Endodermal cell (in vitro differentiated cells): ENCODE data around the gene FLT3LG. TPM values are rescaled to one million over a fixed set of nuclear protein-coding genes. Genes with fewer than 3 reads are reported as not detected.

Experiments used
- DNase-seq: peaks from one replicate; pipeline ENCODE4 v3.0.0-alpha.2; 2017
- H3K27ac ChIP-seq: 2 replicates; pipeline ENCODE4 v1.5.1; 2013; ENCODE audit warnings: mild to moderate bottlenecking, low read depth, low read length, moderate library complexity
- H3K27me3 ChIP-seq: 2 replicates; pipeline ENCODE4 v1.6.1; 2013; ENCODE audit warnings: mild to moderate bottlenecking, low read length, moderate library complexity; ENCODE audit not compliant: insufficient read depth, control insufficient read depth, poor library complexity, severe bottlenecking
- H3K36me3 ChIP-seq: 2 replicates; pipeline ENCODE4 v1.7.0; 2013; ENCODE audit warnings: mild to moderate bottlenecking, low read length, moderate library complexity; ENCODE audit not compliant: control insufficient read depth, insufficient read depth
- H3K4me1 ChIP-seq: one replicate; pipeline ENCODE4 v1.7.0; 2013; ENCODE audit warnings: low read length; ENCODE audit not compliant: control insufficient read depth, insufficient read depth
- H3K4me3 ChIP-seq: 2 replicates; pipeline ENCODE4 v1.5.1; 2013; ENCODE audit warnings: mild to moderate bottlenecking, low read length, moderate library complexity
- H3K9ac ChIP-seq: 2 replicates; pipeline ENCODE4 v1.6.1; 2013; ENCODE audit warnings: mild to moderate bottlenecking, low read length, moderate library complexity; ENCODE audit not compliant: poor library complexity, severe bottlenecking; ENCODE audit errors: extremely low read depth
- H3K9me3 ChIP-seq: 2 replicates; pipeline ENCODE4 v1.6.1; 2013; ENCODE audit warnings: mild to moderate bottlenecking, low read length, moderate library complexity; ENCODE audit not compliant: control insufficient read depth
- H3K27ac Mint-ChIP-seq: 2 replicates; pipeline ENCODE4 v1.8.0; 2020; ENCODE audit warnings: mixed read lengths
- H3K27me3 Mint-ChIP-seq: 2 replicates; pipeline ENCODE4 v1.8.0; 2021; ENCODE audit warnings: mild to moderate bottlenecking, mixed read lengths; ENCODE audit not compliant: insufficient read depth
- H3K36me3 Mint-ChIP-seq: 2 replicates; pipeline ENCODE4 v1.8.0; 2020; ENCODE audit warnings: low read depth, mixed read lengths
- H3K4me1 Mint-ChIP-seq: 2 replicates; pipeline ENCODE4 v1.8.0; 2020; ENCODE audit warnings: mixed read lengths
- H3K4me3 Mint-ChIP-seq: 2 replicates; pipeline ENCODE4 v1.8.0; 2020; ENCODE audit warnings: mild to moderate bottlenecking, moderate library complexity, mixed read lengths
- H3K9me3 Mint-ChIP-seq: 2 replicates; pipeline ENCODE4 v1.8.0; 2020; ENCODE audit warnings: mild to moderate bottlenecking, mixed read lengths
- WGBS, 2 experiments: methylation state at CpG; one replicate each; pipeline versions ENCODE4 v1.1.5 to v1.1.7; 2013; ENCODE audit warnings: missing lambda C conversion rate in 2 of 2, mixed read lengths in 1 of 2; ENCODE audit not compliant: insufficient coverage in 1 of 2, insufficient read length in 1 of 2; 5-methylcytosine and 5-hydroxymethylcytosine counted together
- total RNA-seq, 2 donors: library from RNA; stranded (reverse); fragmentation: NEBNext Ultra II Directional in 1 of 2; extraction: Animal tissue kit (Norgen Biotek cat#: 25700) in 1 of 2; gene quantifications; 2 replicates in 1 of 2; 3 replicates in 1 of 2; pipeline ENCODE4 v1.2.1, GENCODE V29; 2021
- TF ChIP-seq, protein P1 (sequence below): fragments of 200-600 bp; sonication (generic); conservative IDR thresholded peaks from 2 replicates; pipeline ENCODE4 v1.5.0; 2021; ENCODE audit warnings: antibody characterized with exemption, mild to moderate bottlenecking

The FLT3LG gene
- total RNA-seq, 2 donors from 2014 or later = 0.75 to 2.3 TPM

DNA sequence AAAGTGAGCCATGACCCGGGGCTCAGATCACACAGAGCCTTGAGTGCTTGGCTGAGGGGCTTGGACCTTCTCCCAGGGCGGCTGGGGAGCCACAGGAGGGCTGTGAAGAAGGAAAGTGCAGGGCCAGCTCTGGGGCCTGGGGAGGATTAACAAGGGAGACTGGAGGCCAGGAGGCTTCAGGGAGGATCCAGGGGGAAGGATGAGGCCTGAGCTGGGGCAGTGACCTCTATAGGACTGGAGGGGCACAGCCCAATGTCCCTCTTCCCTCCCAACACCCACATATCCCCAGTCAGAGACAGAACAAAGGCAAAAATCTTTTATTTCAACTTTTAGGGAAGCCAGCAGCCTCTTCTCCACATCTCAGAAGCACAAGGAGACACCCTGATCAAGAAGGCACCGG, 28.0 kb upstream of the FLT3LG start:
- H3K4me1 Mint-ChIP-seq = peaks cover 6% of the 10 kb centered on the region
- H3K27ac Mint-ChIP-seq = no peak overlapping the region
- H3K27me3 ChIP-seq = peaks cover 17% of the 10 kb centered on the region
- H3K9me3 Mint-ChIP-seq = no peaks in the 10 kb centered on the region
- peaks cover 17% of the 10 kb centered on the region for H3K27me3 Mint-ChIP-seq
- H3K36me3 Mint-ChIP-seq = peaks cover 47% of the 10 kb centered on the region
- no peak overlapping the region for H3K4me3 ChIP-seq
- no peak overlapping the region for H3K9ac ChIP-seq
- H3K9me3 ChIP-seq = no peaks in the 10 kb centered on the region
- H3K36me3 ChIP-seq = peaks cover 31% of the 10 kb centered on the region
- no peaks in the 10 kb centered on the region for H3K4me1 ChIP-seq
- H3K4me3 Mint-ChIP-seq = no peak overlapping the region
- no peak overlapping the region for H3K27ac ChIP-seq
- TF ChIP-seq, protein P1, sequence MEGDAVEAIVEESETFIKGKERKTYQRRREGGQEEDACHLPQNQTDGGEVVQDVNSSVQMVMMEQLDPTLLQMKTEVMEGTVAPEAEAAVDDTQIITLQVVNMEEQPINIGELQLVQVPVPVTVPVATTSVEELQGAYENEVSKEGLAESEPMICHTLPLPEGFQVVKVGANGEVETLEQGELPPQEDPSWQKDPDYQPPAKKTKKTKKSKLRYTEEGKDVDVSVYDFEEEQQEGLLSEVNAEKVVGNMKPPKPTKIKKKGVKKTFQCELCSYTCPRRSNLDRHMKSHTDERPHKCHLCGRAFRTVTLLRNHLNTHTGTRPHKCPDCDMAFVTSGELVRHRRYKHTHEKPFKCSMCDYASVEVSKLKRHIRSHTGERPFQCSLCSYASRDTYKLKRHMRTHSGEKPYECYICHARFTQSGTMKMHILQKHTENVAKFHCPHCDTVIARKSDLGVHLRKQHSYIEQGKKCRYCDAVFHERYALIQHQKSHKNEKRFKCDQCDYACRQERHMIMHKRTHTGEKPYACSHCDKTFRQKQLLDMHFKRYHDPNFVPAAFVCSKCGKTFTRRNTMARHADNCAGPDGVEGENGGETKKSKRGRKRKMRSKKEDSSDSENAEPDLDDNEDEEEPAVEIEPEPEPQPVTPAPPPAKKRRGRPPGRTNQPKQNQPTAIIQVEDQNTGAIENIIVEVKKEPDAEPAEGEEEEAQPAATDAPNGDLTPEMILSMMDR = peak; percentile 25
- DNase-seq = no peak
- WGBS, 2 experiments = 69 to 74% methylated on average over 3 of the region's 3 CpGs

DNA sequence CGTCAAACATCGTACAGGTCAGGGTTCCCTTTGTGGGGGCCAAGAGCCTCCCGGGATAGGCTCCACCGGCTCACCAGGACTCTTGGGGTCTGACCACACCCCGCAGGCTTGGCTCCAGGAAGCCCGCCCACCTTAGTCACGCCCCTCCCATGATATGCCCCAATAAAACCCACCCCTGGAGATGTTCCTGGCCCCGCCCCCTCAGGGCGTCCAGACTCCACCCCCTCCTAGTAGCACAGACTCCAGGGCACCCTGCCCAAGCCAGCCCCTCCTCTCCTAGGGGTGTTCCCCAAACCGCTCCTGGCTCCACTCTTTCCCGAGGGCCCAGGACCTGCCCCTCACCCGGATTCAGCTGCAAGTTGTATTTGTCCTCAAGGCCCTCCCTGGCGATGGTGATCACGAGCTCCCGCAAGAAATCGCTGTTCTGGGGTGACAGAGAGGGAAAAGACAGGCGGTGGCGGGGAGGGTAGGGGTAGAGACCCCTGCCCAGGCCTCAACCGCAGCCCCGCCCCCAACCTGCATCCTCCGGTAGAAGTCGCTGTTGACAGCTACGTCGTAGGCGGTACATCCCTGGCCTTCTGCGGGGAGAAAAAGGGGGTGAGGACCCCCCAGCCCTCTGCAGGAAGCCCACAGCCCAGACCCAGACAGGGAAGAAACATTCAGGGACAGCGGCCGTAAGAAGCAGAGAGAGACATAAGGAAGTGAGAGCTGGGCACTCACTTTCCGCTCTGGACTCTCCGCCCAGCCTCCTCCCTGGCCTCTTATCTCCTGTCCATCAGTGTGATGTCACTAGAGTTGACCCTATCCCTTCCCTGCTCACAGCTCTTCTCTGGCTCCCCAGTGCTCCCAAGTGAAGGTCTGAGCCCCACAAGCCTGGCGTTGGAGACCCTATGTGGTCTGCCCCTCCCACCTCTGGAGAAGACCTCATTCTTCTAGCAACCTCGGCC, 26.3 kb upstream of the FLT3LG start:
- Histone ChIP-seq H3K9ac (no peak overlapping the region), H3K4me3 (no peak overlapping the region), H3K9me3 (no peaks in the 10 kb centered on the region), H3K27me3 (no peaks in the 10 kb centered on the region), H3K4me1 (no peaks in the 10 kb centered on the region), H3K36me3 (peaks cover 31% of the 10 kb centered on the region), H3K27ac (no peak overlapping the region)
- H3K9me3 Mint-ChIP-seq = peaks cover 1% of the 10 kb centered on the region
- 94% methylated on average over 21 to 32 of the region's 32 CpGs for WGBS, 2 experiments
- H3K27me3 Mint-ChIP-seq = peaks cover 2% of the 10 kb centered on the region
- peaks cover 6% of the 10 kb centered on the region for H3K4me1 Mint-ChIP-seq
- peaks cover 47% of the 10 kb centered on the region for H3K36me3 Mint-ChIP-seq
- DNase-seq = peak; percentile 93
- TF ChIP-seq, protein P1 = no peak
- no peak overlapping the region for H3K4me3 Mint-ChIP-seq
- H3K27ac Mint-ChIP-seq = no peak overlapping the region

DNA sequence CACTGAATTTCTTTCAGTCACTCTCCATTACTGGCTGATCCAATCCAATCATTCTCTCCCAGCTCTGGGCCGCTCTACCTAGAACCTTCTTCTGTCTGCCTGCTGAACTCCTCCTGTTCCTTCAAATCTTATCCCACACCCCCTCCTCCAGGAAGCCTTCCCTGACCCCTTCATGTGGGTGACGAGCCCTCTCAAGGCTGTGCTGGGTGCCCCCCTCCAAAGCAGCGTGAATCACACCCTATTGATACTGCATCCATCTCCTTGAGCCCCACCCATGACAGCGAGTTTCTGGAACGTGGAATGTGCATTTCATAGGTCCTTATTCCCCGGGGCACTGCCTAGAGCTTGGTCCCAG, 25.6 kb upstream of the FLT3LG start:
- no peak overlapping the region for H3K4me3 ChIP-seq
- H3K27ac Mint-ChIP-seq = no peak overlapping the region
- no peak overlapping the region for H3K27ac ChIP-seq
- no peaks in the 10 kb centered on the region for H3K27me3 Mint-ChIP-seq
- H3K36me3 ChIP-seq = peaks cover 31% of the 10 kb centered on the region
- TF ChIP-seq, protein P1 = no peak
- no peaks in the 10 kb centered on the region for H3K4me1 ChIP-seq
- no peak for DNase-seq
- peaks cover 47% of the 10 kb centered on the region for H3K36me3 Mint-ChIP-seq
- H3K27me3 ChIP-seq = no peaks in the 10 kb centered on the region
- peaks cover 6% of the 10 kb centered on the region for H3K4me1 Mint-ChIP-seq
- no peaks in the 10 kb centered on the region for H3K9me3 ChIP-seq
- WGBS, 2 experiments = 96 to 99% methylated on average over 6 of the region's 6 CpGs
- H3K9ac ChIP-seq = no peak overlapping the region
- peaks cover 1% of the 10 kb centered on the region for H3K9me3 Mint-ChIP-seq
- no peak overlapping the region for H3K4me3 Mint-ChIP-seq
